ENCODE data around the gene IHH. TPM values are rescaled to one million over a fixed set of nuclear protein-coding genes. Genes with fewer than 3 reads are reported as not detected.

Gene IHH
- polyA plus RNA-seq (2012; ENCODE audit: low read depth, missing spikeins) = not detected

GRCh38 chr2:219060821-219061791 lies at the start of gene IHH:
Gene IHH, minus strand, starts transcription at chr2:219060921. Its CDS starts 454 bp downstream, at chr2:219060467.
- FAIRE-seq (no peak), DNase-seq (ENCODE audit: insufficient read length, low spot score) (peak; percentile 35)

GRCh38 chr2:219109471-219109870 lies 48.8 kb upstream of the IHH start:
- no peak for TF ChIP-seq POU2F2 (IDR thresholded peaks at IDR 0.05; ENCODE audit: low read depth, low read length)
- no peak for TF ChIP-seq TAF1 (IDR thresholded peaks at IDR 0.05; ENCODE audit: low read depth, low read length)
- TF ChIP-seq SPI1 (IDR thresholded peaks at IDR 0.05; ENCODE audit: low read depth, low read length) = no peak
- no peak for TF ChIP-seq PAX5 (IDR thresholded peaks at IDR 0.05; ENCODE audit: insufficient read depth, low read length, severe bottlenecking)

More at GRCh38 chr2:219060821-219061791, at the start of gene IHH:
- no peak for TF ChIP-seq POU2F2 (IDR thresholded peaks at IDR 0.05; ENCODE audit: low read depth, low read length)
- TF ChIP-seq SPI1 (IDR thresholded peaks at IDR 0.05; ENCODE audit: low read depth, low read length) = no peak
- no peak for TF ChIP-seq POLR2AphosphoS5 (IDR thresholded peaks at IDR 0.05; ENCODE audit: low read depth, low read length)
- TF ChIP-seq TAF1 (IDR thresholded peaks at IDR 0.05; ENCODE audit: low read depth, low read length) = no peak
- TF ChIP-seq PAX5 (IDR thresholded peaks at IDR 0.05; ENCODE audit: insufficient read depth, low read length, severe bottlenecking) = no peak
- TF ChIP-seq POLR2A (IDR thresholded peaks at IDR 0.05; ENCODE audit: low read depth, low read length) = no peak

GRCh38 chr2:219107758-219108157 lies 47.0 kb upstream of the IHH start:
- no peak for FAIRE-seq
- TF ChIP-seq POLR2AphosphoS5 (IDR thresholded peaks at IDR 0.05; ENCODE audit: low read depth, low read length) (no peak), POLR2A (IDR thresholded peaks at IDR 0.05; ENCODE audit: low read depth, low read length) (no peak), POU2F2 (IDR thresholded peaks at IDR 0.05; ENCODE audit: low read depth, low read length) (no peak), PAX5 (IDR thresholded peaks at IDR 0.05; ENCODE audit: insufficient read depth, low read length, severe bottlenecking) (no peak), TAF1 (IDR thresholded peaks at IDR 0.05; ENCODE audit: low read depth, low read length) (no peak)
- no peak for DNase-seq (ENCODE audit: insufficient read length, low spot score)

More at GRCh38 chr2:219109471-219109870, 48.8 kb upstream of the IHH start:
- DNase-seq (ENCODE audit: insufficient read length, low spot score) = no peak
- FAIRE-seq = no peak

GRCh38 chr2:219106251-219106650 lies 45.5 kb upstream of the IHH start:
- FAIRE-seq = no peak

GRCh38 chr2:219104107-219105035 lies 43.6 kb upstream of the IHH start:
- FAIRE-seq (peak; percentile 85), DNase-seq (ENCODE audit: insufficient read length, low spot score) (peak; percentile 39)
- no peak for TF ChIP-seq POLR2A (IDR thresholded peaks at IDR 0.05; ENCODE audit: low read depth, low read length)
- TF ChIP-seq SPI1 (IDR thresholded peaks at IDR 0.05; ENCODE audit: low read depth, low read length) = no peak
- no peak for TF ChIP-seq PAX5 (IDR thresholded peaks at IDR 0.05; ENCODE audit: insufficient read depth, low read length, severe bottlenecking)
- no peak for TF ChIP-seq POLR2AphosphoS5 (IDR thresholded peaks at IDR 0.05; ENCODE audit: low read depth, low read length)
- no peak for TF ChIP-seq POU2F2 (IDR thresholded peaks at IDR 0.05; ENCODE audit: low read depth, low read length)
- no peak for TF ChIP-seq TAF1 (IDR thresholded peaks at IDR 0.05; ENCODE audit: low read depth, low read length)

More at GRCh38 chr2:219106251-219106650, 45.5 kb upstream of the IHH start:
- no peak for DNase-seq (ENCODE audit: insufficient read length, low spot score)
- TF ChIP-seq POU2F2 (IDR thresholded peaks at IDR 0.05; ENCODE audit: low read depth, low read length) = no peak

GRCh38 chr2:219099329-219099728 lies 38.6 kb upstream of the IHH start:
- FAIRE-seq = no peak
- no peak for DNase-seq (ENCODE audit: insufficient read length, low spot score)

GRCh38 chr2:219095406-219095935 lies 34.8 kb upstream of the IHH start:
- TF ChIP-seq POLR2A (IDR thresholded peaks at IDR 0.05; ENCODE audit: low read depth, low read length) (no peak), POLR2AphosphoS5 (IDR thresholded peaks at IDR 0.05; ENCODE audit: low read depth, low read length) (no peak), SPI1 (IDR thresholded peaks at IDR 0.05; ENCODE audit: low read depth, low read length) (no peak), TAF1 (IDR thresholded peaks at IDR 0.05; ENCODE audit: low read depth, low read length) (no peak), PAX5 (IDR thresholded peaks at IDR 0.05; ENCODE audit: insufficient read depth, low read length, severe bottlenecking) (no peak), POU2F2 (IDR thresholded peaks at IDR 0.05; ENCODE audit: low read depth, low read length) (no peak)
- DNase-seq (ENCODE audit: insufficient read length, low spot score) = no peak
- no peak for FAIRE-seq

More at GRCh38 chr2:219099329-219099728, 38.6 kb upstream of the IHH start:
- no peak for TF ChIP-seq PAX5 (IDR thresholded peaks at IDR 0.05; ENCODE audit: insufficient read depth, low read length, severe bottlenecking)
- no peak for TF ChIP-seq POU2F2 (IDR thresholded peaks at IDR 0.05; ENCODE audit: low read depth, low read length)
- no peak for TF ChIP-seq POLR2AphosphoS5 (IDR thresholded peaks at IDR 0.05; ENCODE audit: low read depth, low read length)
- no peak for TF ChIP-seq TAF1 (IDR thresholded peaks at IDR 0.05; ENCODE audit: low read depth, low read length)
- no peak for TF ChIP-seq SPI1 (IDR thresholded peaks at IDR 0.05; ENCODE audit: low read depth, low read length)
- TF ChIP-seq POLR2A (IDR thresholded peaks at IDR 0.05; ENCODE audit: low read depth, low read length) = no peak

GRCh38 chr2:219094171-219094570 lies 33.5 kb upstream of the IHH start:
- no peak for TF ChIP-seq POLR2AphosphoS5 (IDR thresholded peaks at IDR 0.05; ENCODE audit: low read depth, low read length)
- TF ChIP-seq POU2F2 (IDR thresholded peaks at IDR 0.05; ENCODE audit: low read depth, low read length) = no peak
- no peak for TF ChIP-seq TAF1 (IDR thresholded peaks at IDR 0.05; ENCODE audit: low read depth, low read length)
- TF ChIP-seq SPI1 (IDR thresholded peaks at IDR 0.05; ENCODE audit: low read depth, low read length) = no peak
- no peak for TF ChIP-seq POLR2A (IDR thresholded peaks at IDR 0.05; ENCODE audit: low read depth, low read length)
- TF ChIP-seq PAX5 (IDR thresholded peaks at IDR 0.05; ENCODE audit: insufficient read depth, low read length, severe bottlenecking) = no peak
- FAIRE-seq = no peak
- no peak for DNase-seq (ENCODE audit: insufficient read length, low spot score)
